CD8-positive, alpha-beta memory T cell (primary cell): ENCODE results near the gene SCPEP1. TPM values are rescaled to one million over a fixed set of nuclear protein-coding genes. Genes with fewer than 3 reads are reported as not detected.

Experiments
- CTCF ChIA-PET: fragments of 350-600 bp; sonication (Branson Sonifier 250); formaldehyde crosslinking; loops from one replicate; lab custom pipeline; 2021; ENCODE audit warnings: antibody characterized with exemption; lab: Charles Lee
- POLR2A ChIA-PET: fragments of 350-600 bp; sonication (Branson Sonifier 250); formaldehyde crosslinking; loops from one replicate; lab custom pipeline; 2021; ENCODE audit warnings: antibody characterized with exemption; lab: Charles Lee
- DNase-seq, 5 donors: peaks; one replicate each; pipeline versions ENCODE4 v3.0.0 to v3.0.0-alpha.2; 2020 to 2022; ENCODE audit warnings: mixed read lengths in 1 of 5
- H3K27ac ChIP-seq: one replicate; pipeline ENCODE4 v1.7.0; 2013; ENCODE audit warnings: low read depth, mild to moderate bottlenecking, low read length, moderate library complexity
- H3K27me3 ChIP-seq: 2 replicates; pipeline ENCODE4 v1.7.0; 2013; ENCODE audit warnings: low read length, mild to moderate bottlenecking; ENCODE audit not compliant: insufficient read depth, poor library complexity, severe bottlenecking
- H3K36me3 ChIP-seq: 2 replicates; pipeline ENCODE4 v1.7.0; 2013; ENCODE audit warnings: mild to moderate bottlenecking, low read length, moderate library complexity; ENCODE audit not compliant: insufficient read depth
- H3K4me1 ChIP-seq: 2 replicates; pipeline ENCODE4 v1.7.0; 2013; ENCODE audit warnings: mild to moderate bottlenecking, low read length, moderate library complexity; ENCODE audit not compliant: insufficient read depth
- H3K4me3 ChIP-seq: 2 replicates; pipeline ENCODE4 v1.7.0; 2013; ENCODE audit warnings: mild to moderate bottlenecking, low read length
- H3K9me3 ChIP-seq: 2 replicates; pipeline ENCODE4 v1.7.0; 2013; ENCODE audit warnings: mild to moderate bottlenecking, low read length
- H3K27ac Mint-ChIP-seq, 8 donors: one replicate each; pipeline ENCODE4 v1.8.0; 2020 to 2021; ENCODE audit warnings: mixed read lengths in 8 of 8, mild to moderate bottlenecking in 6 of 8, inconsistent platforms in 3 of 8, moderate library complexity in 3 of 8
- H3K27me3 Mint-ChIP-seq, 2 donors: one replicate each; pipeline ENCODE4 v1.8.0; 2020 to 2021; ENCODE audit warnings: mixed read lengths in 2 of 2, mild to moderate bottlenecking in 1 of 2, moderate library complexity in 1 of 2
- H3K36me3 Mint-ChIP-seq, 3 donors: one replicate each; pipeline ENCODE4 v1.8.0; 2020 to 2021; ENCODE audit warnings: mixed read lengths in 3 of 3, inconsistent platforms in 1 of 3, mild to moderate bottlenecking in 1 of 3
- H3K4me1 Mint-ChIP-seq, 3 donors: one replicate each; pipeline ENCODE4 v1.8.0; 2020 to 2021; ENCODE audit warnings: mixed read lengths in 3 of 3, inconsistent platforms in 1 of 3, mild to moderate bottlenecking in 1 of 3
- H3K4me3 Mint-ChIP-seq, 7 donors: one replicate each; pipeline ENCODE4 v1.8.0; 2020 to 2021; ENCODE audit warnings: mixed read lengths in 7 of 7, mild to moderate bottlenecking in 6 of 7, moderate library complexity in 4 of 7, inconsistent platforms in 2 of 7
- H3K9me3 Mint-ChIP-seq, 5 donors: one replicate each; pipeline ENCODE4 v1.8.0; 2020 to 2022; ENCODE audit warnings: mixed read lengths in 5 of 5, mild to moderate bottlenecking in 3 of 5, moderate library complexity in 2 of 5, inconsistent platforms in 1 of 5
- polyA plus RNA-seq: library from polyadenylated mRNA; unstranded; fragments of 300-500 nt; fragmentation: Illumina TruSeq; gene quantifications from one replicate; pipeline ENCODE4 v1.2.3, GENCODE V29; 2021
- total RNA-seq, 2 experiments: library from RNA; stranded (reverse); gene quantifications; one replicate each; pipeline ENCODE4 v1.2.3, GENCODE V29; 2021

Gene SCPEP1
- total and polyA plus RNA-seq, 3 experiments from 2014 or later, result 23.4 to 27.4 (median 26.6) TPM

- no peak overlapping the region for H3K27ac Mint-ChIP-seq
- Histone ChIP-seq H3K4me1 (no peaks in the 10 kb centered on the region), H3K27ac (no peak overlapping the region), H3K27me3 (peaks cover 14% of the 10 kb centered on the region), H3K9me3 (no peaks in the 10 kb centered on the region), H3K36me3 (no peaks in the 10 kb centered on the region), H3K4me3 (no peak overlapping the region)
- no peak for DNase-seq
- peaks cover 32 to 55% of the 10 kb centered on the region in 2 donors for H3K27me3 Mint-ChIP-seq
- CTCF ChIA-PET, result no interaction called here
- POLR2A ChIA-PET, result no interaction called here
- H3K4me1 Mint-ChIP-seq, result peaks cover 9 to 23% (median 20%) of the 10 kb centered on the region in 3 donors
- no peaks in the 10 kb centered on the region for H3K9me3 Mint-ChIP-seq
- H3K4me3 Mint-ChIP-seq, result peak overlapping the region; percentile 24 to 86 (median 54)
- peaks cover 0 to 4% (median 2%) of the 10 kb centered on the region in 3 donors for H3K36me3 Mint-ChIP-seq
Observed at GRCh38 chr17:57046749-57047148, 68.8 kb downstream of the SCPEP1 start.

GRCh38 chr17:57048096-57048495 lies 70.2 kb downstream of the SCPEP1 start:
- H3K27ac Mint-ChIP-seq, result peak overlapping the region in 1 of 8 donors; percentile 29

DNA sequence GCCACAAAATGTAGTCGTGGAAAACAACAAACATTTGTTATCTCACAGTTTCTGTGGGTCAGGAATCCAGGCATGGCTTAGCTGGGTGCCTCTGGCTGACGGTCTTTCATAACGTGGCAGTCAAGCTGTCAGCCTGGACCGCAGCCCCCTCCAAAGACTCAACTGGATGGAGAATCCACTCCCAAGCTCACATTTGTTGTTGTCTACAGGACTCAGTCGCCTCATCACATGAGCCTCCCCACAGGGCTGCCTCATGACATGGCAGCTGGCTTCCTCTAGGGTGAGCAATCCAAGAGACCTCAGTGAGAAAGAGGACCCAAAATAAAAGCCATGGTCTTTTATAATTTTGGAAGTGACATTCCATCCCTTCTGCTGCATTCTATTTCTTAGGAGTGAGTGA lies 72.4 kb downstream of the SCPEP1 start:
- CTCF ChIA-PET, result no interaction called here
- H3K27ac Mint-ChIP-seq, result no peak overlapping the region

More at GRCh38 chr17:57048096-57048495, 70.2 kb downstream of the SCPEP1 start:
- H3K4me1 Mint-ChIP-seq, result peaks cover 9 to 23% (median 20%) of the 10 kb centered on the region in 3 donors
- Histone ChIP-seq H3K27me3 (peaks cover 14% of the 10 kb centered on the region), H3K27ac (no peak overlapping the region), H3K4me3 (no peak overlapping the region), H3K9me3 (no peaks in the 10 kb centered on the region), H3K36me3 (no peaks in the 10 kb centered on the region), H3K4me1 (no peaks in the 10 kb centered on the region)
- peaks cover 0 to 4% (median 2%) of the 10 kb centered on the region in 3 donors for H3K36me3 Mint-ChIP-seq
- ChIA-PET POLR2A (no interaction called here), CTCF (no interaction called here)
- no peaks in the 10 kb centered on the region for H3K9me3 Mint-ChIP-seq
- no peak overlapping the region for H3K4me3 Mint-ChIP-seq
- no peak for DNase-seq
- H3K27me3 Mint-ChIP-seq, result peaks cover 28 to 46% of the 10 kb centered on the region in 2 donors

DNA sequence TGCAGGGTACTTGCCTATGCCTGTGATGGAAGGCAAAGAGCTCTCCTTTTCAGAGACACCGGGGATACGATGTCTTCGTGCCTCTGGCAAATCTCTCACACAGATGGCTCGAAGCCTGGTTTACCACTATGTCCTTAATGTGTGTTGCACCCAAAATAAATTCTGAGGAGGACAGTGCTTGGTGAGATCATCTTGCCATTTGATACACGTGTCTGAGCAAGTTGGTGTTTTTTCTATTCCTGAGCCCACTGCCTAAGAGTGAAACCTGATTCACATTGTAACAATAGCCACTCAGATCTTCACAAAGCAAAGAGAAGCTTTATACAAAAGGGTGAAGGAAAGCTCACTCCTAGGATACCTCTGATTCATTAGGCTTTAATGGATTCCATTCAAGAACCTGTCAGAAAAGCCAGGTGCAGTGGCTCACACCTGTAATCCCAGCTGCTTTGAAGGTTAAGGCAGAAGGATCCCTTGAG lies 74.0 kb downstream of the SCPEP1 start:
- CTCF ChIA-PET, result no interaction called here

More for the DNA sequence above, 72.4 kb downstream of the SCPEP1 start:
- Histone ChIP-seq H3K27ac (no peak overlapping the region), H3K27me3 (peaks cover 10% of the 10 kb centered on the region), H3K4me1 (no peaks in the 10 kb centered on the region), H3K9me3 (no peaks in the 10 kb centered on the region), H3K36me3 (no peaks in the 10 kb centered on the region), H3K4me3 (no peak overlapping the region)
- Mint-ChIP-seq H3K9me3 (no peaks in the 10 kb centered on the region), H3K36me3 (peaks cover 0 to 4% (median 2%) of the 10 kb centered on the region in 3 donors), H3K27me3 (peaks cover 19 to 28% of the 10 kb centered on the region in 2 donors), H3K4me1 (peaks cover 6 to 21% (median 20%) of the 10 kb centered on the region in 3 donors), H3K4me3 (no peak overlapping the region)
- POLR2A ChIA-PET, result no interaction called here
- no peak for DNase-seq

More for the DNA sequence above, 74.0 kb downstream of the SCPEP1 start:
- Histone ChIP-seq H3K27me3 (peaks cover 6% of the 10 kb centered on the region), H3K36me3 (no peaks in the 10 kb centered on the region), H3K9me3 (no peaks in the 10 kb centered on the region), H3K4me3 (no peak overlapping the region), H3K4me1 (no peaks in the 10 kb centered on the region), H3K27ac (no peak overlapping the region)
- H3K9me3 Mint-ChIP-seq, result no peaks in the 10 kb centered on the region
- peaks cover 14 to 15% of the 10 kb centered on the region in 2 donors for H3K27me3 Mint-ChIP-seq
- no peak overlapping the region for H3K27ac Mint-ChIP-seq
- POLR2A ChIA-PET, result no interaction called here
- H3K4me1 Mint-ChIP-seq, result peaks cover 0 to 12% (median 5%) of the 10 kb centered on the region in 3 donors
- H3K4me3 Mint-ChIP-seq, result no peak overlapping the region
- peaks cover 0 to 4% (median 2%) of the 10 kb centered on the region in 3 donors for H3K36me3 Mint-ChIP-seq
- no peak for DNase-seq

Other genes starting within 250 kb of the SCPEP1 start
- gene C17orf67, start 144.2 kb upstream of the SCPEP1 start, total RNA-seq, result 1 to 10 TPM; 3.2 to 4.6 TPM
- gene C17orf67, start 144.2 kb upstream of the SCPEP1 start, polyA plus RNA-seq, result 2.5 TPM
- 10 to 100 TPM; 26.7 to 30.5 TPM for gene DGKE, start 144.0 kb upstream of the SCPEP1 start, total RNA-seq
- gene DGKE, start 144.0 kb upstream of the SCPEP1 start, polyA plus RNA-seq, result 4.9 TPM
- 10 to 100 TPM; 47.6 to 49.2 TPM for gene TRIM25, start 64.1 kb upstream of the SCPEP1 start, total RNA-seq
- 7.6 TPM for gene TRIM25, start 64.1 kb upstream of the SCPEP1 start, polyA plus RNA-seq
- 10 to 100 TPM; 22.3 to 23.5 TPM for gene COIL, start 17.1 kb upstream of the SCPEP1 start, total RNA-seq
- gene COIL, start 17.1 kb upstream of the SCPEP1 start, polyA plus RNA-seq, result 13.4 TPM
- gene AKAP1, start 107.1 kb downstream of the SCPEP1 start, total RNA-seq, result 10 to 100 TPM; 48.2 to 49.7 TPM
- 22.2 TPM for gene AKAP1, start 107.1 kb downstream of the SCPEP1 start, polyA plus RNA-seq